ENCODE measurements around the gene DAPK1. TPM values are rescaled to one million over a fixed set of nuclear protein-coding genes. Genes with fewer than 3 reads are reported as not detected.

Gene DAPK1
- total RNA-seq, 4 donors from 2014 or later = 5.4 to 13.4 (median 9.8) TPM

- no peak for DNase-seq (ENCODE audit: low spot score in 2 of 2)
- no peaks in the 10 kb centered on the region for H3K27me3 ChIP-seq
- H3K9me3 ChIP-seq = no peaks in the 10 kb centered on the region
- no peak overlapping the region for H3K27ac ChIP-seq
- H3K4me1 ChIP-seq = peaks cover 10% of the 10 kb centered on the region
- no peak overlapping the region for H3K4me3 ChIP-seq
- no peak for TF ChIP-seq CTCF (IDR thresholded peaks at IDR 0.05)
- no peak for TF ChIP-seq POLR2A (IDR thresholded peaks at IDR 0.05)
- no peak for TF ChIP-seq EP300 (IDR thresholded peaks at IDR 0.05)
- TF ChIP-seq POLR2AphosphoS5 (IDR thresholded peaks at IDR 0.05) = no peak
- H3K36me3 ChIP-seq = no peaks in the 10 kb centered on the region
Observed at GRCh38 chr9:87584326-87584725, 86.7 kb downstream of the DAPK1 start.

- 79% methylated on average over 5 of the region's 5 CpGs for WGBS
- H3K36me3 ChIP-seq = no peaks in the 10 kb centered on the region
Observed at GRCh38 chr9:87585123-87585855, 87.6 kb downstream of the DAPK1 start.

GRCh38 chr9:87586731-87587355 lies 89.2 kb downstream of the DAPK1 start:
- WGBS = 83% methylated on average over 9 of the region's 9 CpGs
- peaks cover 4% of the 10 kb centered on the region for H3K4me1 ChIP-seq
- H3K27ac ChIP-seq = no peak overlapping the region
- no peak for DNase-seq (ENCODE audit: low spot score in 2 of 2)
- no peak overlapping the region for H3K4me3 ChIP-seq
- TF ChIP-seq CTCF (IDR thresholded peaks at IDR 0.05) = no peak
- no peak for TF ChIP-seq EP300 (IDR thresholded peaks at IDR 0.05)
- H3K9me3 ChIP-seq = no peaks in the 10 kb centered on the region
- no peaks in the 10 kb centered on the region for H3K36me3 ChIP-seq
- H3K27me3 ChIP-seq = no peaks in the 10 kb centered on the region

More at GRCh38 chr9:87585123-87585855, 87.6 kb downstream of the DAPK1 start:
- H3K27me3 ChIP-seq = no peaks in the 10 kb centered on the region
- DNase-seq (ENCODE audit: low spot score in 2 of 2) = no peak
- no peaks in the 10 kb centered on the region for H3K9me3 ChIP-seq
- no peak overlapping the region for H3K27ac ChIP-seq
- TF ChIP-seq EP300 (IDR thresholded peaks at IDR 0.05) (no peak), POLR2A (IDR thresholded peaks at IDR 0.05) (no peak)
- no peak overlapping the region for H3K4me3 ChIP-seq
- H3K4me1 ChIP-seq = peaks cover 10% of the 10 kb centered on the region

GRCh38 chr9:87587356-87587745 lies 89.7 kb downstream of the DAPK1 start:
- no peaks in the 10 kb centered on the region for H3K27me3 ChIP-seq
- no peaks in the 10 kb centered on the region for H3K36me3 ChIP-seq
- peaks cover 4% of the 10 kb centered on the region for H3K4me1 ChIP-seq
- no peak overlapping the region for H3K4me3 ChIP-seq
- no peak for DNase-seq (ENCODE audit: low spot score in 2 of 2)
- 83% methylated on average over 6 of the region's 6 CpGs for WGBS
- no peak overlapping the region for H3K27ac ChIP-seq
- TF ChIP-seq CTCF (IDR thresholded peaks at IDR 0.05) (no peak), EP300 (IDR thresholded peaks at IDR 0.05) (no peak), POLR2A (IDR thresholded peaks at IDR 0.05) (no peak), POLR2AphosphoS5 (IDR thresholded peaks at IDR 0.05) (no peak)
- H3K9me3 ChIP-seq = no peaks in the 10 kb centered on the region

- Histone ChIP-seq H3K36me3 (no peaks in the 10 kb centered on the region), H3K27me3 (no peaks in the 10 kb centered on the region), H3K4me3 (no peak overlapping the region), H3K9me3 (no peaks in the 10 kb centered on the region), H3K4me1 (peaks cover 9% of the 10 kb centered on the region), H3K27ac (no peak overlapping the region)
- no peak for DNase-seq (ENCODE audit: low spot score in 2 of 2)
- 100% methylated on average over 2 of the region's 2 CpGs for WGBS
- no peak for TF ChIP-seq POLR2A (IDR thresholded peaks at IDR 0.05)
- no peak for TF ChIP-seq EP300 (IDR thresholded peaks at IDR 0.05)
- no peak for TF ChIP-seq CTCF (IDR thresholded peaks at IDR 0.05)
- TF ChIP-seq POLR2AphosphoS5 (IDR thresholded peaks at IDR 0.05) = no peak
Observed at GRCh38 chr9:87587864-87588263, 90.2 kb downstream of the DAPK1 start.

All from suprapubic skin (tissue), 4 donors.